Measurements from ENCODE around the gene PFN2. TPM values are rescaled to one million over a fixed set of nuclear protein-coding genes. Genes with fewer than 3 reads are reported as not detected.

The PFN2 gene, protein sequence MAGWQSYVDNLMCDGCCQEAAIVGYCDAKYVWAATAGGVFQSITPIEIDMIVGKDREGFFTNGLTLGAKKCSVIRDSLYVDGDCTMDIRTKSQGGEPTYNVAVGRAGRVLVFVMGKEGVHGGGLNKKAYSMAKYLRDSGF
- total RNA-seq, result 179 to 196 TPM (median 187 TPM) in 3 replicates

- Mint-ChIP-seq H3K4me1 (peaks cover 36% of the 10 kb centered on the region), H3K36me3 (peaks cover 6% of the 10 kb centered on the region), H3K9me3 (peaks cover 15% of the 10 kb centered on the region), H3K27me3 (ENCODE audit: low read depth) (no peaks in the 10 kb centered on the region), H3K4me3 (peak within 1 kb of the TSS; percentile 93), H3K27ac (peak within 1 kb of the TSS; percentile 99)
- DNase-seq (ENCODE audit: low spot score in 2 of 2, unreplicated experiment in 2 of 2), result peak; percentile 71 to 84
- no peak for TF ChIP-seq CTCF (IDR thresholded peaks at IDR 0.05; ENCODE audit: unreplicated experiment)
Observed at GRCh38 chr3:149970716-149971402, at the start of gene PFN2. Gene PFN2 (minus strand): TSS chr3:149970895. CDS start chr3:149970856, 39 bp downstream.

- no peak overlapping the region for H3K4me3 Mint-ChIP-seq
- TF ChIP-seq CTCF (IDR thresholded peaks at IDR 0.05; ENCODE audit: unreplicated experiment), result no peak
- H3K4me1 Mint-ChIP-seq, result no peaks in the 10 kb centered on the region
- no peak overlapping the region for H3K27ac Mint-ChIP-seq
- H3K27me3 Mint-ChIP-seq (ENCODE audit: low read depth), result no peaks in the 10 kb centered on the region
- H3K9me3 Mint-ChIP-seq, result peaks cover 9% of the 10 kb centered on the region
- DNase-seq (ENCODE audit: low spot score in 2 of 2, unreplicated experiment in 2 of 2), result no peak
- no peaks in the 10 kb centered on the region for H3K36me3 Mint-ChIP-seq
Observed at GRCh38 chr3:150015901-150016300, 45.2 kb upstream of the PFN2 start.

DNA sequence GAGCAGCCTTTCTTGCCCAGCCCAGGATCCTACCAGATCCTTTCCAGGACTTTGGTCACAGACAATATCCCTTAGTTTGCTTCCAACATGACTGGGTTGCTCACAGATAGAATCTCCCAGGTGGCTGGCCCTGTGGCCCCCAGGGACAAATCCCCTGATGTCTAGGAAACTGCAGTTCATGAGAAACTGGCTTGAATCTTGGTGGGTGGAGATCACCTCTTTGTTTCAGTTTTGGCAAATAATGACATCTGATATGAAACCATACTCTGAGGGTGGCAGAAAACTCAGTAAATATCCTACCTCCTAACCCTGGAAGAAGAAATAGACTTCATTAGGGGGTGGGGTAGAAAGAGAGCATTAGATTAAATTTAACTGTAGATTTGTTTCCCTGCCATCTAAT lies 44.1 kb upstream of the PFN2 start:
- Mint-ChIP-seq H3K36me3 (no peaks in the 10 kb centered on the region), H3K4me1 (no peaks in the 10 kb centered on the region), H3K9me3 (peaks cover 10% of the 10 kb centered on the region), H3K27ac (no peak overlapping the region), H3K27me3 (ENCODE audit: low read depth) (no peaks in the 10 kb centered on the region), H3K4me3 (no peak overlapping the region)
- TF ChIP-seq CTCF (IDR thresholded peaks at IDR 0.05; ENCODE audit: unreplicated experiment), result no peak
- DNase-seq (ENCODE audit: low spot score in 2 of 2, unreplicated experiment in 2 of 2), result no peak

GRCh38 chr3:150013801-150014200 lies 43.1 kb upstream of the PFN2 start:
- Mint-ChIP-seq H3K36me3 (no peaks in the 10 kb centered on the region), H3K9me3 (peaks cover 10% of the 10 kb centered on the region), H3K27me3 (ENCODE audit: low read depth) (no peaks in the 10 kb centered on the region), H3K27ac (no peak overlapping the region), H3K4me1 (no peaks in the 10 kb centered on the region), H3K4me3 (no peak overlapping the region)
- TF ChIP-seq CTCF (IDR thresholded peaks at IDR 0.05; ENCODE audit: unreplicated experiment), result no peak
- DNase-seq (ENCODE audit: low spot score in 2 of 2, unreplicated experiment in 2 of 2), result no peak

DNA sequence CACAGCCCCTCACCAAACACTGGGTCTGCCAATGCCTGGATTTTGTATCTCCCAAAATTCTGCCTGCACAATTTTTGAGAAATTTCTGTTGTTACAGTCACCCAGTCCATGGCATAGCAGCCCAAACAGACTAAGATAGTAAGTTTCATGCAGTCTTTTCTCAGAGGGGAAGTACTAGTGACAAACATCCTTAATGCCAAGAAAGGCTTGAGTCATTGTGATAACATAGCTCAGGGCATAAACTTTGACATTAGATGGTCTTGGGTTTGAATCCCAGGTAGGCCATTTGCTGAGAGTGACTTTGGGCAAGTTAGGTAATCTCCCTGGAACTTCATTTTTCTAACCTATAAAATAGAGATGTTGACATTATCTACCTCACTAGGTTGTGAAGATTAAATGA lies 36.1 kb upstream of the PFN2 start:
- Mint-ChIP-seq H3K4me3 (no peak overlapping the region), H3K36me3 (no peaks in the 10 kb centered on the region), H3K4me1 (peaks cover 14% of the 10 kb centered on the region), H3K27me3 (ENCODE audit: low read depth) (no peaks in the 10 kb centered on the region), H3K27ac (no peak overlapping the region), H3K9me3 (peaks cover 6% of the 10 kb centered on the region)
- no peak for TF ChIP-seq CTCF (IDR thresholded peaks at IDR 0.05; ENCODE audit: unreplicated experiment)
- no peak for DNase-seq (ENCODE audit: low spot score in 2 of 2, unreplicated experiment in 2 of 2)
